Breast epithelium (tissue), 3 donors: Measurements from ENCODE around the gene LPGAT1.

Source experiments
- POLR2A ChIP-seq: fragments of 450-650 bp; IDR thresholded peaks from one replicate; pipeline ENCODE4 v1.6.1; 2016; ENCODE audit warnings: antibody characterized with exemption, mild to moderate bottlenecking, moderate library complexity
- TF ChIP-seq, protein P1 (sequence below), 3 donors: fragments of 450-650 bp; IDR thresholded peaks; one replicate each; pipeline ENCODE4 v1.5.1; 2016 to 2017; ENCODE audit warnings: antibody characterized with exemption in 3 of 3, mild to moderate bottlenecking in 3 of 3, moderate library complexity in 3 of 3

DNA sequence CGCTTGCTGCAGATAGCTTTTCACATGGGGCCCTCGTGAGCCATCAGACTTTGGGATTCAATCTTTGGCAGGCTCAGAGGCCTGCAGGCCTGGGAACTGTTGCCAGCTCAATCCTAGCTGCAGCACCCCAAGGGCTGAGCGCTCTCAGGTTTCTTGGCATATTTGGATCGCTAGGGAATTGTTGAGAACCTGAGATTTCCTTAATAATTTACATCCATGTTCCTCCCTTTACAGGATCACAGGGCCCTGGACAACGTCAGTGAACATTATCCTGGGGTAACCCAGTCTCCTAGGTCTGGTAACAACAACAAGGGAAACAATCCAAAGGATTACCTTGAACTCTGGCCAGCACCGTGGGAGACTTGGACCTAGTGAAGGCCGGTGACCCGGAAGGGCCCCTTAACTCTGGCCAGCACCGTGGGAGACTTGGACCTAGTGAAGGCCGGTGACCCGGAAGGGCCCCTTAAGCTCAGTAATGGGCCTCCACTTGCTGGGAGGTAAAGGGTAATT, 105.8 kb downstream of the LPGAT1 start:
- TF ChIP-seq POLR2A, result no peak
- TF ChIP-seq, protein P1, sequence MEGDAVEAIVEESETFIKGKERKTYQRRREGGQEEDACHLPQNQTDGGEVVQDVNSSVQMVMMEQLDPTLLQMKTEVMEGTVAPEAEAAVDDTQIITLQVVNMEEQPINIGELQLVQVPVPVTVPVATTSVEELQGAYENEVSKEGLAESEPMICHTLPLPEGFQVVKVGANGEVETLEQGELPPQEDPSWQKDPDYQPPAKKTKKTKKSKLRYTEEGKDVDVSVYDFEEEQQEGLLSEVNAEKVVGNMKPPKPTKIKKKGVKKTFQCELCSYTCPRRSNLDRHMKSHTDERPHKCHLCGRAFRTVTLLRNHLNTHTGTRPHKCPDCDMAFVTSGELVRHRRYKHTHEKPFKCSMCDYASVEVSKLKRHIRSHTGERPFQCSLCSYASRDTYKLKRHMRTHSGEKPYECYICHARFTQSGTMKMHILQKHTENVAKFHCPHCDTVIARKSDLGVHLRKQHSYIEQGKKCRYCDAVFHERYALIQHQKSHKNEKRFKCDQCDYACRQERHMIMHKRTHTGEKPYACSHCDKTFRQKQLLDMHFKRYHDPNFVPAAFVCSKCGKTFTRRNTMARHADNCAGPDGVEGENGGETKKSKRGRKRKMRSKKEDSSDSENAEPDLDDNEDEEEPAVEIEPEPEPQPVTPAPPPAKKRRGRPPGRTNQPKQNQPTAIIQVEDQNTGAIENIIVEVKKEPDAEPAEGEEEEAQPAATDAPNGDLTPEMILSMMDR (IDR thresholded peaks at IDR 0.05), result no peak
